ENCODE data around the gene MDH1B. TPM values are rescaled to one million over a fixed set of nuclear protein-coding genes. Genes with fewer than 3 reads are reported as not detected.

The MDH1B gene
- polyA plus RNA-seq, 1 donor from 2014 or later, result not detected

- peaks cover 6% of the 10 kb centered on the region for H3K27me3 Mint-ChIP-seq
- H3K27ac Mint-ChIP-seq, result no peak overlapping the region
- no peak overlapping the region for H3K4me3 Mint-ChIP-seq
- peaks cover 0 to 3% (median 0%) of the 10 kb centered on the region in 3 donors for H3K4me1 Mint-ChIP-seq
- no peaks in the 10 kb centered on the region for H3K9me3 Mint-ChIP-seq
- no peaks in the 10 kb centered on the region for H3K36me3 Mint-ChIP-seq
Measured at GRCh38 chr2:206693399-206694137, 71.6 kb downstream of the MDH1B start.

GRCh38 chr2:206692971-206693370 lies 72.2 kb downstream of the MDH1B start:
- H3K36me3 Mint-ChIP-seq, result no peaks in the 10 kb centered on the region
- H3K4me1 Mint-ChIP-seq, result peaks cover 0 to 3% (median 0%) of the 10 kb centered on the region in 3 donors
- H3K9me3 Mint-ChIP-seq, result no peaks in the 10 kb centered on the region
- peaks cover 8% of the 10 kb centered on the region for H3K27me3 Mint-ChIP-seq
- H3K4me3 Mint-ChIP-seq, result no peak overlapping the region
- H3K27ac Mint-ChIP-seq, result no peak overlapping the region

DNA sequence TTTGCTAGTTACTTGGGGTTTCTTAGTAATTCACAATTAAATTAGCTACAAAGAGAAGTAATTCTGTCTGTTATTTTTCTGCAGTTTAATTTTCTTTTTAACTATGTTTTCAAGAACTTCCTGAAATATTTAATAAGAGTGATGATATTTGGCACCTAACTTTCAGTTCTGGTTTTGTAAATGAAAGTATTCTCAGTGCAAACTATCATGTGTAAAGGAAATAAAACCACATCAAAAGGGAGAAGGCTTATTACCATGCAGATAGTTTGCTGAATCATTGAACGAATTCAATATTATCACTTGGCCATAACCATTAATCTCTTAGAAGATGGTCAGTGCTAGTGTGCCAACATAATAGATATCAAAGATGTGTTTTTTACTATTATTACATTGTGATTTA lies 76.1 kb downstream of the MDH1B start:
- no peaks in the 10 kb centered on the region for H3K36me3 Mint-ChIP-seq
- no peaks in the 10 kb centered on the region for H3K9me3 Mint-ChIP-seq
- peaks cover 12% of the 10 kb centered on the region for H3K27me3 Mint-ChIP-seq
- no peak overlapping the region for H3K27ac Mint-ChIP-seq
- H3K4me1 Mint-ChIP-seq, result peaks cover 0 to 3% (median 0%) of the 10 kb centered on the region in 3 donors
- H3K4me3 Mint-ChIP-seq, result no peak overlapping the region

- H3K27me3 Mint-ChIP-seq, result peaks cover 12% of the 10 kb centered on the region
- H3K4me1 Mint-ChIP-seq, result peaks cover 0 to 3% (median 0%) of the 10 kb centered on the region in 3 donors
- no peaks in the 10 kb centered on the region for H3K36me3 Mint-ChIP-seq
- H3K27ac Mint-ChIP-seq, result no peak overlapping the region
- H3K4me3 Mint-ChIP-seq, result no peak overlapping the region
- no peaks in the 10 kb centered on the region for H3K9me3 Mint-ChIP-seq
Measured at GRCh38 chr2:206688453-206688852, 76.7 kb downstream of the MDH1B start.

Other genes starting within 250 kb of the MDH1B start
- not detected for gene FAM237A, start 122.8 kb downstream of the MDH1B start, polyA plus RNA-seq
- not detected for gene DYTN, start 46.9 kb downstream of the MDH1B start, polyA plus RNA-seq
- gene FASTKD2, start 278 bp upstream of the MDH1B start, polyA plus RNA-seq, result 20.2 TPM
- not detected for gene CPO, start 174.2 kb upstream of the MDH1B start, polyA plus RNA-seq

All from IgD-negative memory B cell (primary cell).